Measurements from ENCODE around the gene SPTBN2. TPM values are rescaled to one million over a fixed set of nuclear protein-coding genes. Genes with fewer than 3 reads are reported as not detected.

Gene SPTBN2
- total RNA-seq, 1 experiment from 2014 or later, result 37.6 TPM

- 0 out of 2 replicates have a peak, but pooled peaks cover 1% of the 10 kb centered on the region for H3K36me3 ChIP-seq (ENCODE audit: control insufficient read depth, insufficient read depth, low read length)
- H3K27me3 Mint-ChIP-seq (ENCODE audit: insufficient read depth, unreplicated experiment), result no peaks in the 10 kb centered on the region
- no peaks in the 10 kb centered on the region for H3K9me3 Mint-ChIP-seq (ENCODE audit: unreplicated experiment)
- BruUV-seq (replicated peaks), result no TSS peak
- H3K9me3 ChIP-seq, result no peaks in the 10 kb centered on the region
- peak overlapping the region; percentile 12 for H3K27ac Mint-ChIP-seq (ENCODE audit: unreplicated experiment)
- TF ChIP-seq CTCF (IDR thresholded peaks at IDR 0.05; ENCODE audit: insufficient read depth in 1 of 2, low read depth in 1 of 2, low read length in 1 of 2, severe bottlenecking in 1 of 2, unreplicated experiment in 1 of 2), result no peak
- H3K4me3 ChIP-seq (ENCODE audit: low read depth, low read length), result no peak overlapping the region
- POLR2A ChIA-PET, result no interaction called here
- intact Hi-C loops (cut with micrococcal nuclease; ENCODE audit: unreplicated experiment), result no loop called here
- H3K4me1 Mint-ChIP-seq (ENCODE audit: low read depth, unreplicated experiment), result peaks cover 11% of the 10 kb centered on the region
- peaks cover 41% of the 10 kb centered on the region for H3K36me3 Mint-ChIP-seq (ENCODE audit: insufficient read depth, unreplicated experiment)
- no peak for DNase-seq
- no peaks in the 10 kb centered on the region for H3K27me3 ChIP-seq (replicated peaks; ENCODE audit: control insufficient read depth, insufficient read depth, low read length)
- CTCF ChIA-PET, result interaction anchor here (0.6 to 2.6 kb wide), 2 partner anchors 147 to 196 kb away, joined by 4 to 10 read pairs; no protein-coding TSS in a partner anchor
- H3K4me1 ChIP-seq, result peaks cover 16% of the 10 kb centered on the region
- H3K4me3 Mint-ChIP-seq (ENCODE audit: unreplicated experiment), result no peak overlapping the region
Measured at GRCh38 chr11:66687831-66688281, 41.2 kb downstream of the SPTBN2 start.

GRCh38 chr11:66686801-66687750 lies 41.9 kb downstream of the SPTBN2 start:
- H3K27ac Mint-ChIP-seq (ENCODE audit: unreplicated experiment), result peak overlapping the region; percentile 18
- ChIA-PET CTCF (interaction anchor here (1.6 to 2.6 kb wide), 2 partner anchors 9 to 147 kb away, joined by 6 to 10 read pairs; partner anchors contain the start of gene RBM4B), POLR2A (interaction anchor here (1.6 kb wide), 1 partner anchor 9 kb away, joined by 5 read pairs; the partner anchor contains the start of gene RBM4B)
- BruUV-seq (replicated peaks), result no TSS peak
- DNase-seq, result peak in 1 of 2 experiments; percentile 38
- no peak overlapping the region for H3K4me3 Mint-ChIP-seq (ENCODE audit: unreplicated experiment)
- H3K36me3 Mint-ChIP-seq (ENCODE audit: insufficient read depth, unreplicated experiment), result peaks cover 33% of the 10 kb centered on the region
- peaks cover 16% of the 10 kb centered on the region for H3K4me1 ChIP-seq
- H3K27me3 Mint-ChIP-seq (ENCODE audit: insufficient read depth, unreplicated experiment), result no peaks in the 10 kb centered on the region
- H3K36me3 ChIP-seq (ENCODE audit: control insufficient read depth, insufficient read depth, low read length), result 0 out of 2 replicates have a peak, but pooled peaks cover 1% of the 10 kb centered on the region
- H3K9me3 ChIP-seq, result no peaks in the 10 kb centered on the region
- no peaks in the 10 kb centered on the region for H3K9me3 Mint-ChIP-seq (ENCODE audit: unreplicated experiment)
- intact Hi-C loops (cut with micrococcal nuclease; ENCODE audit: unreplicated experiment), result no loop called here
- H3K4me1 Mint-ChIP-seq (ENCODE audit: low read depth, unreplicated experiment), result peaks cover 11% of the 10 kb centered on the region
- no peaks in the 10 kb centered on the region for H3K27me3 ChIP-seq (replicated peaks; ENCODE audit: control insufficient read depth, insufficient read depth, low read length)
- no peak overlapping the region for H3K4me3 ChIP-seq (ENCODE audit: low read depth, low read length)
- TF ChIP-seq CTCF (IDR thresholded peaks at IDR 0.05; ENCODE audit: insufficient read depth in 1 of 2, low read depth in 1 of 2, low read length in 1 of 2, severe bottlenecking in 1 of 2, unreplicated experiment in 1 of 2), result no peak

GRCh38 chr11:66686100-66686785 lies 42.8 kb downstream of the SPTBN2 start:
- Mint-ChIP-seq H3K4me1 (ENCODE audit: low read depth, unreplicated experiment) (peaks cover 11% of the 10 kb centered on the region), H3K4me3 (ENCODE audit: unreplicated experiment) (no peak overlapping the region), H3K27me3 (ENCODE audit: insufficient read depth, unreplicated experiment) (no peaks in the 10 kb centered on the region), H3K36me3 (ENCODE audit: insufficient read depth, unreplicated experiment) (peaks cover 28% of the 10 kb centered on the region), H3K9me3 (ENCODE audit: unreplicated experiment) (no peaks in the 10 kb centered on the region), H3K27ac (ENCODE audit: unreplicated experiment) (peak overlapping the region; percentile 18)
- no peak for TF ChIP-seq CTCF (IDR thresholded peaks at IDR 0.05; ENCODE audit: insufficient read depth in 1 of 2, low read depth in 1 of 2, low read length in 1 of 2, severe bottlenecking in 1 of 2, unreplicated experiment in 1 of 2)
- POLR2A ChIA-PET, result interaction anchor here (1.6 kb wide), 1 partner anchor 8 kb away, joined by 5 read pairs; the partner anchor contains the start of gene RBM4B
- no peaks in the 10 kb centered on the region for H3K9me3 ChIP-seq
- H3K4me3 ChIP-seq (ENCODE audit: low read depth, low read length), result no peak overlapping the region
- intact Hi-C loops (cut with micrococcal nuclease; ENCODE audit: unreplicated experiment), result no loop called here
- BruUV-seq (replicated peaks), result no TSS peak
- DNase-seq, result peak in 1 of 2 experiments; percentile 55
- no peaks in the 10 kb centered on the region for H3K27me3 ChIP-seq (replicated peaks; ENCODE audit: control insufficient read depth, insufficient read depth, low read length)
- peaks cover 16% of the 10 kb centered on the region for H3K4me1 ChIP-seq
- CTCF ChIA-PET, result interaction anchor here (1.6 kb wide), 1 partner anchor 9 kb away, joined by 6 read pairs; the partner anchor contains the start of gene RBM4B
- 0 out of 2 replicates have a peak, but pooled peaks cover 1% of the 10 kb centered on the region for H3K36me3 ChIP-seq (ENCODE audit: control insufficient read depth, insufficient read depth, low read length)

Measured in Caco-2 (cell line).